OCI-LY3 (cell line): ENCODE results near the gene MAD1L1.

Experiments
- EZH2phosphoT487 ChIP-seq: fragments of 200-600 bp; shearing (Covaris generic); IDR thresholded peaks from 2 replicates; pipeline ENCODE4 v1.6.1; 2018; ENCODE audit warnings: antibody characterized with exemption, mixed run types, low read depth
- TF ChIP-seq, protein P1 (sequence below): fragments of 200-600, 300-600 bp; sonication (generic); IDR thresholded peaks from 2 replicates; pipeline ENCODE4 v1.5.1; 2014; ENCODE audit warnings: antibody characterized with exemption, low read length, low read depth

DNA sequence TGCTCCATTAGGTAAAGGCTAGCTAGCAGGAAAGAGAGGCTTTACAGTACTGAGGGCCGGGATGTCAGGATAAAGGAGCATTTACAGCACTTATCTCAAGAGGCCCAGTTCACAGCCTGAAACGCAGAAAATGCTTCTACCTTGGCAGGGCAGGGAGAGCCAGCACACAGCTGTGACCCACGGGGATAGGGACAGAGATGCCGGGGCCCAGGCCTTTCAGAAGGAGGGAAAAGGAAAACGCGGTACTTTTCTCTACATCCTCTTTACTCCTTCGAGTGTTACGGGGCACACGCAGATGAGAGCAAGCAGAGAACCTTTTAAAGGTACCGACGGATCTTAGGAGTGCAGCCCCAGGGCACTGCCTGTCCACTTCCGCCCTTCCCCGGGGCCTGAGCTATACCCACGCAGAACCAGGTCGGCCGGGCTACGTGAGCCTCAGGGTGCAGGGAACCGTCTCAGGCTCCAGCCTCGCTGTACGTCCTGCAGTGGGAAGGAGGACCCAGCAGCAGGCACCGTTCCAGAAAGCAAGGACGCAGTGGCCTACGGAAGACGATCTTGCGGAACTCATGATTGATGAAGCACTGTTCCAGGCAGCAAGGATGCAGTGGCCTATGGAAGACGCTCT is 330.4 kb downstream of the MAD1L1 start:
- TF ChIP-seq, protein P1, sequence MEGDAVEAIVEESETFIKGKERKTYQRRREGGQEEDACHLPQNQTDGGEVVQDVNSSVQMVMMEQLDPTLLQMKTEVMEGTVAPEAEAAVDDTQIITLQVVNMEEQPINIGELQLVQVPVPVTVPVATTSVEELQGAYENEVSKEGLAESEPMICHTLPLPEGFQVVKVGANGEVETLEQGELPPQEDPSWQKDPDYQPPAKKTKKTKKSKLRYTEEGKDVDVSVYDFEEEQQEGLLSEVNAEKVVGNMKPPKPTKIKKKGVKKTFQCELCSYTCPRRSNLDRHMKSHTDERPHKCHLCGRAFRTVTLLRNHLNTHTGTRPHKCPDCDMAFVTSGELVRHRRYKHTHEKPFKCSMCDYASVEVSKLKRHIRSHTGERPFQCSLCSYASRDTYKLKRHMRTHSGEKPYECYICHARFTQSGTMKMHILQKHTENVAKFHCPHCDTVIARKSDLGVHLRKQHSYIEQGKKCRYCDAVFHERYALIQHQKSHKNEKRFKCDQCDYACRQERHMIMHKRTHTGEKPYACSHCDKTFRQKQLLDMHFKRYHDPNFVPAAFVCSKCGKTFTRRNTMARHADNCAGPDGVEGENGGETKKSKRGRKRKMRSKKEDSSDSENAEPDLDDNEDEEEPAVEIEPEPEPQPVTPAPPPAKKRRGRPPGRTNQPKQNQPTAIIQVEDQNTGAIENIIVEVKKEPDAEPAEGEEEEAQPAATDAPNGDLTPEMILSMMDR: no peak
- no peak for TF ChIP-seq EZH2phosphoT487
